T-cell (primary cell): Measurements from ENCODE around the gene MAP3K14. TPM values are rescaled to one million over a fixed set of nuclear protein-coding genes. Genes with fewer than 3 reads are reported as not detected.

Source experiments
- ATAC-seq, 4 experiments: fragments of 200-7000 bp in 3 of 4; fragments of 150-1000 bp in 1 of 4; cut with Tn5 transposase; replicated peaks in 1 of 4; 1 replicate in 3 of 4; 2 replicates in 1 of 4; pipeline ENCODE4 v1.10.0; 2021; ENCODE audit warnings: moderate library complexity in 3 of 4, mild to moderate bottlenecking in 2 of 4, moderate number of reproducible peaks in 1 of 4
- CTCF ChIA-PET, 2 donors: fragments of 300-600 bp; sonication (Branson Sonifier 250); formaldehyde crosslinking; loops; one replicate each; lab custom pipeline; 2022; ENCODE audit warnings: antibody characterized with exemption in 2 of 2; lab: Charles Lee
- POLR2A ChIA-PET, 2 donors: fragments of 300-600 bp; sonication (Branson Sonifier 250); formaldehyde crosslinking; loops; one replicate each; lab custom pipeline; 2022; ENCODE audit warnings: antibody characterized with exemption in 2 of 2; lab: Charles Lee
- DNase-seq, 35 experiments: peaks; one replicate each; pipeline versions ENCODE4 v3.0.0 to v3.0.0-alpha.2; 2013 to 2023
- H3K27ac ChIP-seq: one replicate; pipeline ENCODE4 v1.5.1; 2013; ENCODE audit warnings: low read length
- H3K27me3 ChIP-seq, 2 experiments: replicated peaks in 1 of 2; 1 replicate in 1 of 2; 2 replicates in 1 of 2; pipeline versions ENCODE4 v1.6.1 to v1.7.0; 2013; ENCODE audit warnings: low read length in 1 of 2, mixed read lengths in 1 of 2; ENCODE audit not compliant: control insufficient read depth in 2 of 2, insufficient read depth in 2 of 2; ENCODE audit errors: extremely low read depth in 1 of 2
- H3K36me3 ChIP-seq, 2 donors: 1 replicate in 1 of 2; 2 replicates in 1 of 2; pipeline versions ENCODE4 v1.6.1 to v1.7.0; 2013; ENCODE audit warnings: low read length in 1 of 2; ENCODE audit not compliant: control insufficient read depth in 2 of 2, insufficient read depth in 1 of 2; ENCODE audit errors: extremely low read depth in 1 of 2
- H3K4me1 ChIP-seq, 2 experiments: 1 replicate in 1 of 2; 2 replicates in 1 of 2; pipeline versions ENCODE4 v1.6.1 to v1.7.0; 2013; ENCODE audit warnings: low read length in 2 of 2, mixed read lengths in 1 of 2; ENCODE audit not compliant: insufficient read depth in 2 of 2, control insufficient read depth in 1 of 2; ENCODE audit errors: extremely low read depth in 1 of 2
- H3K4me3 ChIP-seq, 2 donors: 1 replicate in 1 of 2; 2 replicates in 1 of 2; pipeline versions ENCODE4 v1.5.1 to v1.7.0; 2013; ENCODE audit warnings: mild to moderate bottlenecking in 2 of 2, low read length in 1 of 2, moderate library complexity in 1 of 2; ENCODE audit not compliant: control insufficient read depth in 1 of 2; ENCODE audit errors: extremely low read depth in 1 of 2
- H3K9me3 ChIP-seq: 2 replicates; pipeline ENCODE4 v1.7.0; 2013
- H3K27ac Mint-ChIP-seq, 2 donors: one replicate each; pipeline ENCODE4 v1.8.0; 2020 to 2021; ENCODE audit warnings: mild to moderate bottlenecking in 2 of 2, mixed read lengths in 2 of 2
- H3K27me3 Mint-ChIP-seq, 2 donors: one replicate each; pipeline ENCODE4 v1.8.0; 2021 to 2022; ENCODE audit warnings: mixed read lengths in 2 of 2
- H3K36me3 Mint-ChIP-seq: one replicate; pipeline ENCODE4 v1.8.0; 2021; ENCODE audit warnings: mixed read lengths
- H3K4me1 Mint-ChIP-seq, 3 donors: one replicate each; pipeline ENCODE4 v1.8.0; 2020 to 2022; ENCODE audit warnings: mixed read lengths in 3 of 3, mild to moderate bottlenecking in 1 of 3
- H3K4me3 Mint-ChIP-seq, 3 donors: one replicate each; pipeline ENCODE4 v1.8.0; 2020 to 2022; ENCODE audit warnings: mild to moderate bottlenecking in 3 of 3, mixed read lengths in 3 of 3, moderate library complexity in 3 of 3
- H3K9me3 Mint-ChIP-seq, 3 donors: one replicate each; pipeline ENCODE4 v1.8.0; 2020 to 2022; ENCODE audit warnings: mixed read lengths in 3 of 3
- WGBS: methylation state at CpG from one replicate; pipeline ENCODE4 v1.1.5; 2013; ENCODE audit warnings: missing lambda C conversion rate; ENCODE audit not compliant: insufficient coverage; 5-methylcytosine and 5-hydroxymethylcytosine counted together
- total RNA-seq, 35 experiments: library from RNA in 6 of 35; stranded (reverse) in 6 of 35; fragments of 120-200 nt in 1 of 35; gene quantifications; one replicate each; pipeline versions ENCODE4 v1.2.1 to v1.2.4 and lab custom pipeline; 2013 to 2026

Gene MAP3K14
- total RNA-seq, 5 donors from 2014 or later (not counting 1 experiment from before 2014, with no cell fraction given) = 34.4 to 49.8 (median 42.8) TPM

GRCh38 chr17:45230787-45231480, 85.9 kb downstream of the MAP3K14 start:
- Histone ChIP-seq H3K27me3 (no peaks in the 10 kb centered on the region), H3K4me3 (no peak overlapping the region), H3K4me1 (peaks cover 48 to 97% of the 10 kb centered on the region in 2 experiments), H3K27ac (peak overlapping the region; percentile 100), H3K36me3 (peaks cover 0 to 49% of the 10 kb centered on the region in 2 donors), H3K9me3 (no peaks in the 10 kb centered on the region)
- Mint-ChIP-seq H3K36me3 (peaks cover 16% of the 10 kb centered on the region), H3K4me3 (peak overlapping the region; percentile 34 to 99 (median 95)), H3K27ac (peak overlapping the region; percentile 99), H3K9me3 (no peaks in the 10 kb centered on the region), H3K4me1 (peaks cover 89 to 93% (median 91%) of the 10 kb centered on the region in 3 donors), H3K27me3 (no peaks in the 10 kb centered on the region)
- DNase-seq (no peak), ATAC-seq (no peak)
- WGBS = 93% methylated on average over 5 of the region's 12 CpGs
- POLR2A ChIA-PET = interaction anchor here in 1 of 2 donors (0.9 kb wide), 1 partner anchor 80 kb away, joined by 4 read pairs; no protein-coding TSS in a partner anchor
- CTCF ChIA-PET = interaction anchor here (1.1 to 10.1 kb wide), 3 partner anchors 10 to 12 kb away, joined by 3 to 117 read pairs (median 11); no protein-coding TSS in a partner anchor

GRCh38 chr17:45230410-45230786, 86.4 kb downstream of the MAP3K14 start:
- H3K27me3 Mint-ChIP-seq = no peaks in the 10 kb centered on the region
- Histone ChIP-seq H3K27ac (peak overlapping the region; percentile 100), H3K9me3 (no peaks in the 10 kb centered on the region), H3K36me3 (peaks cover 0 to 46% of the 10 kb centered on the region in 2 donors), H3K27me3 (no peaks in the 10 kb centered on the region), H3K4me3 (peak overlapping the region in 1 of 2 donors; percentile 18), H3K4me1 (peaks cover 48 to 97% of the 10 kb centered on the region in 2 experiments)
- H3K27ac Mint-ChIP-seq = peak overlapping the region; percentile 99
- WGBS = no CpG with 5 or more reads among the region's 4 CpGs
- no peak for DNase-seq
- ChIA-PET POLR2A (interaction anchor here (0.5 kb wide), 2 partner anchors 51 to 75 kb away, joined by 4 to 5 read pairs; no protein-coding TSS in a partner anchor), CTCF (interaction anchor here (2.7 to 10.1 kb wide), 2 partner anchors 11 kb away, joined by 11 to 117 read pairs; no protein-coding TSS in a partner anchor)
- peaks cover 89 to 92% (median 90%) of the 10 kb centered on the region in 3 donors for H3K4me1 Mint-ChIP-seq
- H3K36me3 Mint-ChIP-seq = peaks cover 16% of the 10 kb centered on the region
- H3K9me3 Mint-ChIP-seq = no peaks in the 10 kb centered on the region
- no peak for ATAC-seq
- H3K4me3 Mint-ChIP-seq = peak overlapping the region; percentile 34 to 99 (median 95)

- H3K27me3 ChIP-seq = no peaks in the 10 kb centered on the region
- H3K36me3 Mint-ChIP-seq = peaks cover 13% of the 10 kb centered on the region
- H3K4me1 Mint-ChIP-seq = peaks cover 89 to 92% (median 90%) of the 10 kb centered on the region in 3 donors
- 26% methylated on average over 8 of the region's 16 CpGs for WGBS
- H3K27me3 Mint-ChIP-seq = no peaks in the 10 kb centered on the region
- ChIA-PET CTCF (interaction anchor here (0.6 to 10.1 kb wide), 7 partner anchors 10 to 94 kb away, joined by 3 to 117 read pairs (median 5); partner anchors contain the start of genes ACBD4 (in 1 of the 2) and MAP3K14 (in 1 of the 2)), POLR2A (interaction anchor here (0.5 kb wide), 2 partner anchors 51 to 75 kb away, joined by 4 to 5 read pairs; no protein-coding TSS in a partner anchor)
- peak overlapping the region; percentile 18 to 96 for H3K4me3 ChIP-seq
- peaks cover 46 to 97% of the 10 kb centered on the region in 2 experiments for H3K4me1 ChIP-seq
- H3K4me3 Mint-ChIP-seq = peak overlapping the region; percentile 95 to 100 (median 99)
- H3K36me3 ChIP-seq = peaks cover 0 to 40% of the 10 kb centered on the region in 2 donors
- DNase-seq (peak in 1 of 35 experiments; percentile 32), ATAC-seq (no peak)
- peak overlapping the region; percentile 99 for H3K27ac Mint-ChIP-seq
- H3K9me3 Mint-ChIP-seq = no peaks in the 10 kb centered on the region
- peak overlapping the region; percentile 100 for H3K27ac ChIP-seq
- H3K9me3 ChIP-seq = no peaks in the 10 kb centered on the region
Observed at GRCh38 chr17:45229681-45230409, 87.0 kb downstream of the MAP3K14 start.

GRCh38 chr17:45228763-45229539, 87.9 kb downstream of the MAP3K14 start:
- H3K4me1 Mint-ChIP-seq = peaks cover 85 to 92% (median 87%) of the 10 kb centered on the region in 3 donors
- DNase-seq = peak in 34 of 35 experiments; percentile 66 to 92 (median 80)
- Histone ChIP-seq H3K36me3 (peaks cover 0 to 36% of the 10 kb centered on the region in 2 donors), H3K9me3 (no peaks in the 10 kb centered on the region), H3K27ac (peak overlapping the region; percentile 100), H3K27me3 (no peaks in the 10 kb centered on the region), H3K4me3 (peak overlapping the region; percentile 63 to 96), H3K4me1 (peaks cover 52 to 97% of the 10 kb centered on the region in 2 experiments)
- no peaks in the 10 kb centered on the region for H3K9me3 Mint-ChIP-seq
- ChIA-PET CTCF (interaction anchor here (0.6 to 10.1 kb wide), 6 partner anchors 10 to 94 kb away, joined by 3 to 117 read pairs (median 5); partner anchors contain the start of genes ACBD4 (in 1 of the 2) and MAP3K14 (in 1 of the 2)), POLR2A (interaction anchor here in 1 of 2 donors (0.6 kb wide), 1 partner anchor 109 kb away, joined by 4 read pairs; no protein-coding TSS in a partner anchor)
- H3K36me3 Mint-ChIP-seq = peaks cover 10% of the 10 kb centered on the region
- peak overlapping the region; percentile 99 for H3K27ac Mint-ChIP-seq
- H3K4me3 Mint-ChIP-seq = peak overlapping the region; percentile 95 to 100 (median 99)
- 11% methylated on average over 11 of the region's 19 CpGs for WGBS
- H3K27me3 Mint-ChIP-seq = no peaks in the 10 kb centered on the region
- peak; percentile 33 to 57 (median 36) for ATAC-seq

GRCh38 chr17:45227926-45228762, 88.7 kb downstream of the MAP3K14 start:
- CTCF ChIA-PET = interaction anchor here in 1 of 2 donors (0.9 to 10.1 kb wide), 5 partner anchors 9 to 93 kb away, joined by 4 to 117 read pairs (median 5); partner anchors contain the start of gene ACBD4
- H3K4me3 ChIP-seq = peak overlapping the region; percentile 63 to 96
- H3K9me3 ChIP-seq = no peaks in the 10 kb centered on the region
- peaks cover 83 to 88% (median 86%) of the 10 kb centered on the region in 3 donors for H3K4me1 Mint-ChIP-seq
- peak in 4 of 35 experiments; percentile 29 to 57 (median 34) for DNase-seq
- H3K4me1 ChIP-seq = peaks cover 55 to 97% of the 10 kb centered on the region in 2 experiments
- H3K36me3 Mint-ChIP-seq = peaks cover 5% of the 10 kb centered on the region
- WGBS = 4% methylated on average over 16 of the region's 17 CpGs
- no peaks in the 10 kb centered on the region for H3K27me3 ChIP-seq
- H3K27me3 Mint-ChIP-seq = no peaks in the 10 kb centered on the region
- peak overlapping the region; percentile 100 for H3K27ac ChIP-seq
- peaks cover 0 to 28% of the 10 kb centered on the region in 2 donors for H3K36me3 ChIP-seq
- POLR2A ChIA-PET = interaction anchor here in 1 of 2 donors (0.6 to 0.7 kb wide), 2 partner anchors 20 to 110 kb away, joined by 3 to 4 read pairs; no protein-coding TSS in a partner anchor
- peak overlapping the region; percentile 95 to 100 (median 99) for H3K4me3 Mint-ChIP-seq
- no peak for ATAC-seq
- H3K27ac Mint-ChIP-seq = peak overlapping the region; percentile 99
- no peaks in the 10 kb centered on the region for H3K9me3 Mint-ChIP-seq
